NCI-H146 (cell line): ENCODE data around the gene PRPF38B.
"Not testable (repeated sequence)": the region's sequence is repeated elsewhere in the genome, so short reads cannot be mapped to it uniquely, and the experiment has no call there.

Experiments used
- DNase-seq: peaks from one replicate; lab custom pipeline; 2025; lab: John Stamatoyannopoulos, UW

Gene PRPF38B

GRCh38 chr1:108691942-108692723, at the start of gene PRPF38B:
TSS of gene PRPF38B (plus strand) at chr1:108692310. CDS start at chr1:108692592, 282 bp downstream.
- peak; percentile 93 for DNase-seq

- peak; percentile 44 for DNase-seq
Observed at GRCh38 chr1:108643492-108644335, 48.4 kb upstream of the PRPF38B start.

- no peak for DNase-seq
Observed at GRCh38 chr1:108644984-108645383, 47.1 kb upstream of the PRPF38B start.

DNA sequence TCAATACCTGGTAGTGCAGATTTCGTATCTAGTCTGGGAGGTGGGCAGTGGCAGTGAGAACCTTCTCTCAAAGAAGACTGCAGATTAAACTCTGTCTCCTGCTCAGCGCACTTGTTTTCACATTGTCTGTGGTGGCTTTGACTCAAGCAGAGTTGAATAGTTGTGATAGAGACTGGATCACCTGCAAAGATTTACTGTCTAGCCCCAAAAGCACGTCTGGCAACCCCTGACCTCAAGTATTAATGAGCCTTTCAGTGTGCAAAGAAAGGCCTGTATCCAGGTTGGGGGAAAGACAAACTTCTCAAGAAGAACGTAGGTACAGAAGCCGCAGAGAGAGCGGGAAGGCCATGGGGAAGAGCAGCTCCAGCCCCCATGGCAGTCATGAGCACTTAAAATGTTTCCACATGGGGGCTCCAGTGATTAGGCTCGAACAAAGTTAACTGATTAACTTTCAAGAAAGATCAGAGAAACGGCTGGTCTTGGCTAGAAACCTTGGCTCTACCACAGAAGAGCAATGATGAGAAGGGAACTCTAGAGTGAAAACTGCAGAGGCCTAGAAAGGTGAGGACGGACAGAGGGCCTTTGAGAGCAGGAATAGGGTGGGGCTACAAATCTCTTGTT, 46.4 kb upstream of the PRPF38B start:
- no peak for DNase-seq

GRCh38 chr1:108646265-108646647, 45.9 kb upstream of the PRPF38B start:
- DNase-seq, result no peak

DNA sequence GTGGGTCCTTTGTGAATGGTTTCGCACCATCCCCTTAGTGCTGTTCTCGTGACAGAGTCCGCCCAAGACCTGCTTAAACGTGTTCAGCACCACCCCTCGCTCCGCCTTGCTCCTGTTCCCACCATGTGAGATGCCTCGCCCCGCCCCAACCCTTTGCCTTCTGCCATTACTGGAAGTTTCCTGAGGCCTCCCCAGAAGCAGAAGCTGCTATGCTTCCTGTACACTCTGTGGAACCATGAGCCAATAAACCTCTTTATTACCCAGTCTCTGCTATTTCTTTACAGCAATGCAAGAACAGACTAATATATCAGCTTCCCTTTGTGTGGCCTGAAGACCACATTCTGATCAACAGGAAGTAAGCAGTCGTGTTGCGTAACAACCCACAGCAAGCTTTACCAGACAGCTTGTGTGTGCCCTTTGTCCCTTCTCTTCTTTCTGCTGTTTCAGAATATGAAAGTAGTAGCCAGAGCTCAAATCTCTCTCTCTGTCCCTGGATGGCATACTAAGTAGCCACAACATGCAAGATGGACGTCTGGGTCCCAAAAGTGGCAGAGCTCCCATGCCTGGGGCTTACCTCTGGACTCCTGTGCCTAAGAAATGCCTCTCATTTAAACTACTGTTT, 45.4 kb upstream of the PRPF38B start:
- no peak for DNase-seq

DNA sequence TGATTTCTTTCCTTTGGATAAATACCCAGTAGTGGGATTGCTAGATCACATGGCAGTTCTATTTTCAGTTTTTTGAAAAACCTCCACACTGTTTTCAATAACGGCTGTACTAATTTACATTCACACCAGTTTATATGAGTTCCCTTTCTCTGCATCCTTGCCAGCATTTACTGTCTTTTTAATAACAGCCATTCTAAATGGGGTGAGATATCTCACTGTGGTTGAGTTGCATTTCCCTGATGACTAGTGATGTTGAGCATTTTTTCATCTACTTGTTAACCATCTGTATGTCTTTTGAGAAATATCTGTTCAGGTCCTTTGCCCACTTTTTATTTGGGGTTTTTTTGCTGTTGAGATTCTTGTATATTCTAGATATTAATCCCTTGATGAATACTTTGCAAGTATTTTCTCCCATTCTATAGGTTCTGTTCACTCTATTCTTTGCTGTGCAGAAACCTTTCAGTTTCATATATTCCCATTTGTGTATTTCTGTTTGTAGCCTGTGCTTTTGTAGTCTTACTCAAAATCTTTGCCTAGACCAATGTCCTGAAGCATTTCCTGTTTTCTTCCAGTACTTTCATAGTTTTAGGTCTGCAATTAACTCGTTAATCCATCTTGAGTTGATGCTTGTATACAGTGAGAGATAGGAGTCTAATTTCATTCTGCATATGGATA, 38.5 kb upstream of the PRPF38B start:
- DNase-seq, result no peak

- no peak for DNase-seq
Observed at GRCh38 chr1:108657356-108658080, 34.6 kb upstream of the PRPF38B start.

DNA sequence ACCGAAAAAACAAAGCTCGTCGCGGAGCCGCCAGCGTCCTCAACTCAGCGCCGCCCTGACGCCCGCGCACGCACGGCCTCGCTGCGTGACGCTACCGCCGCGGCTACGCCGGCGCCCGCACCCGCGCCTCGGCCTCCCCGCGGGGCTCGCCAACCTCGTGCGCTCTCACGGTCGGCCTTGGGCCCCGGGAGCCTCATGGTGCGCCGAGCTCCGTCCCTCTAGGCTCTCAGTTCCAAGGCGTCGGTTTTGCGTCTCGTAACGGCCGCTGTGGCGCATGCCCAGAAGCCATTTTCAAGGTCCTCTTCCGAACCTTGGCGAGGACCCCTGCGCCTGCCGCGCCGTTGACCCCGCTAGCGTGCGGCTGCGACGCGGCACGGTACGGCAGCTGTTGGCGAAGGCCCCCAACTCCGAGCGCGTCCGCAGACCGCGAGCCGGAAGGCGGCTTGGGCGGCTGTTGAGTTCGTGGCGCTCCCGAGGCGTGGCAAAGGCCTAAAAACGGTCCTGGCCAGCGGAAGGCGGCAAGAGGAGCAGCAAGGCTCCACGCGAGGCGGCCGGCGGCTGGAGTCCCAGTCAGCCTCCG, 31.0 kb upstream of the PRPF38B start, which contains the start of gene HENMT1:
Gene HENMT1 (minus strand): TSS at position 64 of the 580 bp plus-strand sequence. CDS start 1,209 bp downstream, outside the sequence.
- DNase-seq, result peak; percentile 79

DNA sequence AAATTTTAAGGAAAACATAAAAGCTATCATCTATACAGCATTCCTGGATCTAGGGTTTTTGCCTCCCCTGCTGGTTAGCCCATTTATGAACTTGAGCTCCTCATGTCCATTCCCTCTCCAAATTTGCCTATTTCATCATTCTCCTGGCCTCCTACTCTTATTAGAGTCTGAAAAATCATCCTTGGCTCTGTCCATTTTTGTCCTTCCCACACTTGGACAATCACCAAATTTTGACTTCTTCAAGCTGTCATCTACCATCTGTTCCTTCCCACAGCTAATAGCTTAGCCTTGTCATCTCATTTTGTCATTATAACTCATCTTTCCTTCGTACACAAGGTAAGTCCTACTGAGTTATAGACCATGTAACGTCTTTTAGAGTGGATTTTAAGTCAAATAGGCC, 29.0 kb upstream of the PRPF38B start:
- DNase-seq, result no peak

DNA sequence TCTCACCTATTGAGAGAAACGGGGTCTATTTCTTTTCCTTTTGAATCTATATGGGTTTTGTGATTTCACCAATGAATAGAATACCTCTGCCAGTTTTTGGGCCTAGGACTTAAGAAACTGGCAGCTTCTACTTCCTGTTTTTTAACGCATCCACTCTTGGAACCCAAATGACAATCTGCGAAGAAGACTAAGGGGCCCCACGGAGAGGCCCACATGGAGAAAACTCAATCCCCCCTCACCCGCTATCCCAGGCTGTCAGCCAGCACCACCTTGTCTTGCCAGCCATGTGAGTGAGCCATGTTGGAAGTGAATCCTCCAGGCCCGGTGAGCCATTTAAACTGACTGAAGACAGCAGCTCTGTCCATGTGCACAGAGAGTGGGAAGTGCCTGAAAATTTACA, 27.6 kb upstream of the PRPF38B start:
- DNase-seq, result no peak

DNA sequence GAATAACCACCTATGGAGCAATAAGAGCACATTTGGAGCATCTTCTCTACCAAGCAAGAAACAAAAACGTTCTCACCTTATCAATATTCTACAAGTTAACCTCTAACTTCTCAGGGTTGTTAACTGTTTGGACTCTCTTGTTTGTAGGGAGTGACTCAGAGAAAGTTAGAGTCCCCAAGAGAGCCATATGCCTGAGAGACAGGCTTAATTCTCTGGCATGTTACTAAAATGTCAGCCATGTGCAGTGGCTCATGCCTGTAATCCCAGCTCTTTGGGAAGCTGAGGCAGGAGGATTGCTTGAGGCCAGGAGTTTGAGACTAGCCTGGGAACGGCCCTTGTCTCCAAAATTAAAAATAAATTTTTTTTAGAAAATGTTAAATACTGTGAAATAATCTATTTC, 27.0 kb upstream of the PRPF38B start:
- DNase-seq, result no peak

GRCh38 chr1:108665771-108666170, 26.3 kb upstream of the PRPF38B start:
- DNase-seq, result no peak

- not testable (repeated sequence) for DNase-seq
Observed at GRCh38 chr1:108667422-108667821, 24.7 kb upstream of the PRPF38B start.

GRCh38 chr1:108668777-108669176, 23.3 kb upstream of the PRPF38B start:
- DNase-seq, result no peak

GRCh38 chr1:108669679-108670078, 22.4 kb upstream of the PRPF38B start:
- no peak for DNase-seq

- no peak for DNase-seq
Observed at GRCh38 chr1:108670131-108670773, 21.9 kb upstream of the PRPF38B start.

GRCh38 chr1:108671143-108671542, 21.0 kb upstream of the PRPF38B start:
- no peak for DNase-seq

- DNase-seq, result no peak
Observed at GRCh38 chr1:108678706-108679105, 13.4 kb upstream of the PRPF38B start.
